Colonic mucosa (tissue), 4 donors: ENCODE measurements around the gene CFAP46. TPM values are rescaled to one million over a fixed set of nuclear protein-coding genes. Genes with fewer than 3 reads are reported as not detected.

Experiments used
- DNase-seq: peaks from one replicate; pipeline ENCODE4 v3.0.0-alpha.2; 2020
- H3K27ac ChIP-seq: fragments of 200-600 bp; one replicate; pipeline ENCODE4 v1.8.0; 2021
- H3K27me3 ChIP-seq: fragments of 200-600 bp; one replicate; pipeline ENCODE4 v1.8.0; 2021
- H3K36me3 ChIP-seq: fragments of 200-600 bp; one replicate; pipeline ENCODE4 v1.8.0; 2021
- H3K4me1 ChIP-seq: fragments of 200-600 bp; one replicate; pipeline ENCODE4 v1.8.0; 2021; ENCODE audit warnings: mild to moderate bottlenecking
- H3K4me3 ChIP-seq: fragments of 200-600 bp; one replicate; pipeline ENCODE4 v1.8.0; 2021
- H3K9ac ChIP-seq, 2 donors: one replicate each; pipeline ENCODE4 v1.7.0; 2013; ENCODE audit warnings: control low read depth in 2 of 2, low read depth in 2 of 2, low read length in 2 of 2
- H3K9me3 ChIP-seq: fragments of 200-600 bp; one replicate; pipeline ENCODE4 v1.8.0; 2021
- intact Hi-C: fragments of 100-400 bp; cut with DNase I; formaldehyde crosslinking; loops from one replicate; pipeline ENCODE4 v1.14.1; 2022
- total RNA-seq, 2 donors: library from RNA; stranded (reverse); fragmentation: NEBNext Ultra II Directional in 1 of 2; extraction: Animal tissue kit (Norgen Biotek cat#: 25700) in 1 of 2; gene quantifications; one replicate each; pipeline ENCODE4 v1.2.1, GENCODE V29; 2021
- TF ChIP-seq, protein P1 (sequence below): fragments of 200-600 bp; IDR thresholded peaks from one replicate; pipeline ENCODE4 v1.8.0; 2022; ENCODE audit warnings: antibody characterized with exemption, mild to moderate bottlenecking
- donor health status: healthy.
- donor health status: DM: no; HTN: no; CAD: no.
- donor health status: DM: no; HTN: no; CAD: no.

Gene CFAP46
- total RNA-seq, 2 donors from 2014 or later: 0.13 TPM; not detected in 1

DNA sequence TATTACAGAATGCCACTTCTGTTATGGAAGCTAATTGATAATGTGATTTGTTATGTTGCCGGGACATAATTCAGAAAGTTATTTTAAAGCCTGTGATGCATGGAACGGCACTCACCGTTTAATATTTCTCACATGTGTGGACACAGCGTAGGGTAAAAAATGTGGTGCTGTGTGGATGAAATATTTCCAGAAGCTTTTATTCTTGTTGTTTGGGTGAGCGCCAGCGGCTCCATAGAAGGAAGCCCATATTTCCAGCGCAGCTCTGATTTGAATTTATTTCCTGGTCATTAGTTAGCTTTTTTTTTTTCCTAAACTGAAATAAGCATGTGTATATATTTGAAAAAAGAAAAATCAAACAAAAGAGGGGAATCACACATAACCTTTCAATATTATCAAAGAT is 136.3 kb downstream of the CFAP46 start:
- Histone ChIP-seq H3K9me3 (no peaks in the 10 kb centered on the region), H3K9ac (no peak overlapping the region), H3K4me3 (no peak overlapping the region), H3K36me3 (no peaks in the 10 kb centered on the region), H3K4me1 (no peaks in the 10 kb centered on the region), H3K27ac (no peak overlapping the region), H3K27me3 (no peaks in the 10 kb centered on the region)
- TF ChIP-seq, protein P1, sequence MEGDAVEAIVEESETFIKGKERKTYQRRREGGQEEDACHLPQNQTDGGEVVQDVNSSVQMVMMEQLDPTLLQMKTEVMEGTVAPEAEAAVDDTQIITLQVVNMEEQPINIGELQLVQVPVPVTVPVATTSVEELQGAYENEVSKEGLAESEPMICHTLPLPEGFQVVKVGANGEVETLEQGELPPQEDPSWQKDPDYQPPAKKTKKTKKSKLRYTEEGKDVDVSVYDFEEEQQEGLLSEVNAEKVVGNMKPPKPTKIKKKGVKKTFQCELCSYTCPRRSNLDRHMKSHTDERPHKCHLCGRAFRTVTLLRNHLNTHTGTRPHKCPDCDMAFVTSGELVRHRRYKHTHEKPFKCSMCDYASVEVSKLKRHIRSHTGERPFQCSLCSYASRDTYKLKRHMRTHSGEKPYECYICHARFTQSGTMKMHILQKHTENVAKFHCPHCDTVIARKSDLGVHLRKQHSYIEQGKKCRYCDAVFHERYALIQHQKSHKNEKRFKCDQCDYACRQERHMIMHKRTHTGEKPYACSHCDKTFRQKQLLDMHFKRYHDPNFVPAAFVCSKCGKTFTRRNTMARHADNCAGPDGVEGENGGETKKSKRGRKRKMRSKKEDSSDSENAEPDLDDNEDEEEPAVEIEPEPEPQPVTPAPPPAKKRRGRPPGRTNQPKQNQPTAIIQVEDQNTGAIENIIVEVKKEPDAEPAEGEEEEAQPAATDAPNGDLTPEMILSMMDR: no peak
- DNase-seq: no peak
- intact Hi-C loops: no loop called here

GRCh38 chr10:132805599-132805998 is 136.8 kb downstream of the CFAP46 start:
- DNase-seq: no peak
- no peaks in the 10 kb centered on the region for H3K9me3 ChIP-seq
- H3K36me3 ChIP-seq: no peaks in the 10 kb centered on the region
- TF ChIP-seq, protein P1: no peak
- H3K27ac ChIP-seq: no peak overlapping the region
- no peak overlapping the region for H3K4me3 ChIP-seq
- H3K4me1 ChIP-seq: no peaks in the 10 kb centered on the region
- no peak overlapping the region for H3K9ac ChIP-seq
- intact Hi-C loops: no loop called here
- H3K27me3 ChIP-seq: no peaks in the 10 kb centered on the region

DNA sequence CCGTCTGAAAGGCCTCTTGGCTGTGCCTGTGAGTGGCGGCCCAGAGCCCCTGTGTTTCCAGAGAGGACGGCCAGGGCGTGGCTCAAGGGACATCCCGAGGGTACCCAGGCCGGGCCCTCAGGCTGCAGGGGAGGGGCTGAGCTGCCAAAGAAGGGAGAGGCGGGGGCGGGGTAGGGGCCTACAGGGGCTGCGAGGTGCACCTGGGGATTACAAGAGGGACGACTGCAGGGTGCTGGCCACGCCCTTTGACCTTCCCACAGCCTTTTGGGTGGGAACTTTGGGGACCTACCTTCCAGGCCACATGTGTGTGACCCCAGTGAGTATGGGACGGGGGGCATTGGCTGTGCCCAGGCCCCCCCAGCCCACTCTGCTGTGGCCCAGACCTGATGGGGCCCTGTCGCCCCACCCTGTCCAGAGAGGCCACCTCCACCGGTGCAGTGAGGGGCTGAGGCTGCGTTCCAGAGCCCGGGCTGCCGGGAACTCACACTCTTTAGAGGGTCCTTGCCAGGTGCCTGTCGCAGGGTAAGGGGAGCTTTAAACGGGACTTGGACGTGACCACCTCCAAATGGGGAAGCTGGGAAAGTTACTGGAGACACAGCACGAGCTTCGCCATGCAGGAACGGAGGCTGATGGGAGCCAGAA is 137.5 kb downstream of the CFAP46 start:
- Histone ChIP-seq H3K36me3 (no peaks in the 10 kb centered on the region), H3K27ac (no peak overlapping the region), H3K4me1 (no peaks in the 10 kb centered on the region), H3K9me3 (no peaks in the 10 kb centered on the region), H3K9ac (no peak overlapping the region), H3K27me3 (no peaks in the 10 kb centered on the region), H3K4me3 (no peak overlapping the region)
- intact Hi-C loops: no loop called here
- TF ChIP-seq, protein P1: no peak
- DNase-seq: no peak

- H3K4me3 ChIP-seq: no peak overlapping the region
- H3K9me3 ChIP-seq: no peaks in the 10 kb centered on the region
- H3K36me3 ChIP-seq: no peaks in the 10 kb centered on the region
- DNase-seq: no peak
- intact Hi-C loops: no loop called here
- H3K9ac ChIP-seq: no peak overlapping the region
- H3K27ac ChIP-seq: no peak overlapping the region
- TF ChIP-seq, protein P1: no peak
- H3K4me1 ChIP-seq: no peaks in the 10 kb centered on the region
- H3K27me3 ChIP-seq: no peaks in the 10 kb centered on the region
Measured at GRCh38 chr10:132804287-132804686, 138.1 kb downstream of the CFAP46 start.

GRCh38 chr10:132803416-132804210 is 138.8 kb downstream of the CFAP46 start:
- Histone ChIP-seq H3K9ac (no peak overlapping the region), H3K4me3 (no peak overlapping the region), H3K36me3 (no peaks in the 10 kb centered on the region), H3K4me1 (no peaks in the 10 kb centered on the region), H3K9me3 (no peaks in the 10 kb centered on the region), H3K27ac (no peak overlapping the region), H3K27me3 (no peaks in the 10 kb centered on the region)
- TF ChIP-seq, protein P1: no peak
- intact Hi-C loops: no loop called here
- no peak for DNase-seq
